ENCODE data around the gene PPP1R16B.

- TF ChIP-seq CTCF (IDR thresholded peaks at IDR 0.05) (no peak), POLR2A (IDR thresholded peaks at IDR 0.05) (no peak), EP300 (IDR thresholded peaks at IDR 0.05; ENCODE audit: low read depth) (no peak), POLR2AphosphoS5 (IDR thresholded peaks at IDR 0.05) (no peak)
Observed at GRCh38 chr20:38888059-38888831, 82.7 kb downstream of the PPP1R16B start.

All from transverse colon (tissue), 4 donors.